GM23338 (cell line): Measurements from ENCODE around the gene HOATZ.

Source experiments
- CREB1 ChIP-seq: fragments of 250-450 bp; sonication (Bioruptor Pico); IDR thresholded peaks from 2 replicates; pipeline ENCODE4 v1.5.0; 2020; ENCODE audit warnings: low read depth, mild to moderate bottlenecking, moderate library complexity
- EZH2 ChIP-seq: fragments of 200-600 bp; sonication (generic); IDR thresholded peaks from one replicate; pipeline ENCODE4 v1.8.0; 2017; ENCODE audit warnings: antibody characterized with exemption, mild to moderate bottlenecking, low read depth; ENCODE audit not compliant: unreplicated experiment
- EZH2phosphoT487 ChIP-seq: fragments of 200-600 bp; sonication (generic); IDR thresholded peaks from one replicate; pipeline ENCODE4 v1.8.1; 2018; ENCODE audit warnings: antibody characterized with exemption; ENCODE audit not compliant: unreplicated experiment
- JUNB ChIP-seq: IDR thresholded peaks from one replicate; pipeline ENCODE4 v1.6.1; 2016; ENCODE audit warnings: antibody characterized with exemption; ENCODE audit not compliant: unreplicated experiment
- NANOG ChIP-seq: IDR thresholded peaks from 2 replicates; pipeline ENCODE4 v1.6.1; 2016; ENCODE audit warnings: antibody characterized with exemption, borderline replicate concordance
- POLR2AphosphoS5 ChIP-seq: IDR thresholded peaks from 2 replicates; pipeline ENCODE4 v1.6.1; 2016; ENCODE audit warnings: antibody characterized with exemption, low read depth
- STAT1 ChIP-seq: IDR thresholded peaks from one replicate; pipeline ENCODE4 v1.6.1; 2016; ENCODE audit warnings: antibody characterized with exemption; ENCODE audit not compliant: unreplicated experiment
- ZNF114 ChIP-seq: fragments of 250-450 bp; sonication (Bioruptor Pico); IDR thresholded peaks from 2 replicates; pipeline ENCODE4 v1.5.0; 2020; ENCODE audit warnings: mild to moderate bottlenecking, moderate library complexity
- ZNF331 ChIP-seq: fragments of 250-450 bp; sonication (Bioruptor Pico); IDR thresholded peaks from 2 replicates; pipeline ENCODE4 v1.5.0; 2020; ENCODE audit warnings: low read depth, mild to moderate bottlenecking, moderate library complexity
- TF ChIP-seq, protein P1 (sequence below), 2 experiments: fragments of 200-600 bp in 1 of 2; sonication (generic) in 1 of 2; conservative IDR thresholded peaks; 2 replicates each; pipeline versions ENCODE4 v1.5.1 to v1.6.1; 2016 to 2017; ENCODE audit warnings: antibody characterized with exemption in 2 of 2, low read depth in 2 of 2, mild to moderate bottlenecking in 2 of 2, moderate library complexity in 1 of 2
- TF ChIP-seq, protein P2 (sequence below): IDR thresholded peaks from one replicate; pipeline ENCODE4 v1.6.1; 2018; ENCODE audit warnings: antibody characterized with exemption; ENCODE audit not compliant: unreplicated experiment

DNA sequence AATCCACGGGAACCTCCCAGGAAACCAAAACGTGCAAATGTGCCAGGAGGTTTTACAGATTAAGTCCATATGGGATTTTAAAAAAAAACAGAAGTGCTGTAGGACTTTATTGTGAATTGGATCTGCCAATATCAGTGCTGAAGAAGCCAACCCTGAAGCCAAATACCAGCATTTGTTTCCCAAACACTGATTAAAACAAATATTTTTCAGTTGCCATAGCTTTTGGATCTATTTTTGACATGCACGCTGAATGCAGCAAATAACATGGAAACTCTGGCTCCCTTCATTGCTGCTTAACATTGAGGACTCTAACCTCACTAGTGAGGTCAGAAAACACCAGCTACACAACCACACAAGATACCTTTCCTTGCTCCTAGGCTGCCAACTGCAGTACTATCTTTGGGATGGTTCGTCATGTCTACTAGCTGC lies 59.3 kb downstream of the HOATZ start:
- TF ChIP-seq, protein P1, sequence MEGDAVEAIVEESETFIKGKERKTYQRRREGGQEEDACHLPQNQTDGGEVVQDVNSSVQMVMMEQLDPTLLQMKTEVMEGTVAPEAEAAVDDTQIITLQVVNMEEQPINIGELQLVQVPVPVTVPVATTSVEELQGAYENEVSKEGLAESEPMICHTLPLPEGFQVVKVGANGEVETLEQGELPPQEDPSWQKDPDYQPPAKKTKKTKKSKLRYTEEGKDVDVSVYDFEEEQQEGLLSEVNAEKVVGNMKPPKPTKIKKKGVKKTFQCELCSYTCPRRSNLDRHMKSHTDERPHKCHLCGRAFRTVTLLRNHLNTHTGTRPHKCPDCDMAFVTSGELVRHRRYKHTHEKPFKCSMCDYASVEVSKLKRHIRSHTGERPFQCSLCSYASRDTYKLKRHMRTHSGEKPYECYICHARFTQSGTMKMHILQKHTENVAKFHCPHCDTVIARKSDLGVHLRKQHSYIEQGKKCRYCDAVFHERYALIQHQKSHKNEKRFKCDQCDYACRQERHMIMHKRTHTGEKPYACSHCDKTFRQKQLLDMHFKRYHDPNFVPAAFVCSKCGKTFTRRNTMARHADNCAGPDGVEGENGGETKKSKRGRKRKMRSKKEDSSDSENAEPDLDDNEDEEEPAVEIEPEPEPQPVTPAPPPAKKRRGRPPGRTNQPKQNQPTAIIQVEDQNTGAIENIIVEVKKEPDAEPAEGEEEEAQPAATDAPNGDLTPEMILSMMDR (conservative IDR thresholded peaks at IDR 0.05; ENCODE audit: low read depth in 2 of 2): no peak
- TF ChIP-seq EZH2 (no peak), NANOG (no peak), POLR2AphosphoS5 (no peak), CREB1 (CRISPR knock-in tag) (no peak), STAT1 (no peak), ZNF331 (no peak), ZNF114 (no peak), JUNB (no peak), EZH2phosphoT487 (no peak)
- TF ChIP-seq, protein P2, sequence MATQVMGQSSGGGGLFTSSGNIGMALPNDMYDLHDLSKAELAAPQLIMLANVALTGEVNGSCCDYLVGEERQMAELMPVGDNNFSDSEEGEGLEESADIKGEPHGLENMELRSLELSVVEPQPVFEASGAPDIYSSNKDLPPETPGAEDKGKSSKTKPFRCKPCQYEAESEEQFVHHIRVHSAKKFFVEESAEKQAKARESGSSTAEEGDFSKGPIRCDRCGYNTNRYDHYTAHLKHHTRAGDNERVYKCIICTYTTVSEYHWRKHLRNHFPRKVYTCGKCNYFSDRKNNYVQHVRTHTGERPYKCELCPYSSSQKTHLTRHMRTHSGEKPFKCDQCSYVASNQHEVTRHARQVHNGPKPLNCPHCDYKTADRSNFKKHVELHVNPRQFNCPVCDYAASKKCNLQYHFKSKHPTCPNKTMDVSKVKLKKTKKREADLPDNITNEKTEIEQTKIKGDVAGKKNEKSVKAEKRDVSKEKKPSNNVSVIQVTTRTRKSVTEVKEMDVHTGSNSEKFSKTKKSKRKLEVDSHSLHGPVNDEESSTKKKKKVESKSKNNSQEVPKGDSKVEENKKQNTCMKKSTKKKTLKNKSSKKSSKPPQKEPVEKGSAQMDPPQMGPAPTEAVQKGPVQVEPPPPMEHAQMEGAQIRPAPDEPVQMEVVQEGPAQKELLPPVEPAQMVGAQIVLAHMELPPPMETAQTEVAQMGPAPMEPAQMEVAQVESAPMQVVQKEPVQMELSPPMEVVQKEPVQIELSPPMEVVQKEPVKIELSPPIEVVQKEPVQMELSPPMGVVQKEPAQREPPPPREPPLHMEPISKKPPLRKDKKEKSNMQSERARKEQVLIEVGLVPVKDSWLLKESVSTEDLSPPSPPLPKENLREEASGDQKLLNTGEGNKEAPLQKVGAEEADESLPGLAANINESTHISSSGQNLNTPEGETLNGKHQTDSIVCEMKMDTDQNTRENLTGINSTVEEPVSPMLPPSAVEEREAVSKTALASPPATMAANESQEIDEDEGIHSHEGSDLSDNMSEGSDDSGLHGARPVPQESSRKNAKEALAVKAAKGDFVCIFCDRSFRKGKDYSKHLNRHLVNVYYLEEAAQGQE: no peak
